RWPE2 (cell line): ENCODE data around the gene AGO4.
"Not testable (repeated sequence)": the region's sequence is repeated elsewhere in the genome, so short reads cannot be mapped to it uniquely, and the experiment has no call there.

Source experiments
- ATAC-seq: fragments of 200-7000 bp; cut with Tn5 transposase; 3 replicates; pipeline ENCODE4 v1.9.1; 2021; ENCODE audit warnings: low read depth
- DNase-seq: peaks from one replicate; pipeline ENCODE4 v3.0.0-alpha.2; 2020; ENCODE audit warnings: low spot score
- H3K27ac ChIP-seq: fragments of 450-650 bp; 2 replicates; pipeline ENCODE4 v1.5.1; 2017; ENCODE audit warnings: mild to moderate bottlenecking; ENCODE audit not compliant: poor library complexity, severe bottlenecking
- H3K27me3 ChIP-seq: fragments of 250-450 bp; sonication (Bioruptor Pico); 2 replicates; pipeline ENCODE4 v1.5.1; 2021; ENCODE audit warnings: mild to moderate bottlenecking, moderate library complexity; ENCODE audit not compliant: insufficient read depth, poor library complexity, severe bottlenecking
- H3K36me3 ChIP-seq: fragments of 250-450 bp; sonication (Bioruptor Pico); 2 replicates; pipeline ENCODE4 v1.5.1; 2020; ENCODE audit warnings: low read depth, mild to moderate bottlenecking, moderate library complexity
- H3K4me1 ChIP-seq: fragments of 250-450 bp; sonication (Bioruptor Pico); 2 replicates; pipeline ENCODE4 v1.5.1; 2021; ENCODE audit warnings: mild to moderate bottlenecking, moderate library complexity; ENCODE audit not compliant: insufficient read depth, poor library complexity, severe bottlenecking
- H3K4me3 ChIP-seq: fragments of 250-450 bp; sonication (Bioruptor Pico); 2 replicates; pipeline ENCODE4 v1.5.1; 2021; ENCODE audit warnings: mild to moderate bottlenecking, moderate library complexity; ENCODE audit not compliant: severe bottlenecking
- H3K9me3 ChIP-seq: fragments of 250-450 bp; sonication (Bioruptor Pico); 2 replicates; pipeline ENCODE4 v1.5.1; 2021; ENCODE audit warnings: mild to moderate bottlenecking, moderate library complexity; ENCODE audit not compliant: severe bottlenecking
- CTCF ChIP-seq: fragments of 450-650 bp; IDR thresholded peaks from one replicate; pipeline ENCODE4 v1.5.1; 2017; ENCODE audit warnings: mild to moderate bottlenecking, moderate library complexity; ENCODE audit not compliant: poor library complexity, severe bottlenecking

AGO4 gene

DNA sequence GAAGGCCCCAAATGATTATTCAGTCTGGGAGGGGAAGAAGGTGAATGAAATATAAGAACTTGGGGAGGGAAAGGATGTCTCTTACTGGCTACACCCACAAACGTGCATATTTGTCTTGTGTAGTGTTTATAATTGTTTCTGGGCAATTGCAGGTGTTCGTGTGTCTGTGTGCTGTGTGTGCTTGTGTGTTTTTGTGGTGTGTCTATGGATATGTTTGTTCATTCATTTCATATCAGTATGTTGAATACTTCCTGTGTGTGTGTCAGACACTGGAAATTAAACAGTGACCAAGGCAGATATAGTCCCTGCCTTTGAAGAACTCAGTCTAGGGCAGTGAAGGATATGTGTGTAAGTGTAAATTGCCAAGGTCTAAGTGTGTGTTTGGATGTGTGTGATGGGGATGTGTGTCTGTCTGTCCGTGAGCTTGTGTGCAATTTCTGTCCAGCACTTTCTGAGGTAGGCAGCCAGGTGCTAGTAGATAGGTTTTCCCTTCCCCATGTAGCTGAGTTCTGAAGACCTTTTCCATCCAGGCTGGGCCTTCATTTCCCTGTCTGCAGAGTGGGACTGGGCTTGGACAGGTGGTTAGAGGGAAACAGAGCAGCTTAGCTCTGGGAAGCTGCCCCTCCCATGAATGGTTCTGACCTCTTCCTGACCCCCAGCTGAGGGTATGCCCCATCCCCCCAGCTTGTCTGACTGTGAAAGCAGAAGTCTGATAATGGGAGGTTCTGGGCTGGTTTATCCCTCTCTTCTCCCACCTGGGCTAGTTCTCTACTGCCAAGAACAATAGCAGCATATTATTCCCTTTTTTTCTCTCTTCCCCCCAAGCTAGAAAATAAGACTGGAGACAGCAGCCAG, 79.0 kb downstream of the AGO4 start:
- no peak for ATAC-seq
- Histone ChIP-seq H3K9me3 (no peaks in the 10 kb centered on the region), H3K36me3 (peaks cover 18% of the 10 kb centered on the region), H3K27me3 (no peaks in the 10 kb centered on the region), H3K4me1 (no peaks in the 10 kb centered on the region), H3K4me3 (no peak overlapping the region), H3K27ac (no peak overlapping the region)
- no peak for DNase-seq
- no peak for TF ChIP-seq CTCF

GRCh38 chr1:35887508-35887907, 79.7 kb downstream of the AGO4 start:
- TF ChIP-seq CTCF: no peak
- ATAC-seq: no peak
- Histone ChIP-seq H3K27ac (no peak overlapping the region), H3K9me3 (no peaks in the 10 kb centered on the region), H3K36me3 (peaks cover 18% of the 10 kb centered on the region), H3K4me3 (no peak overlapping the region), H3K27me3 (no peaks in the 10 kb centered on the region), H3K4me1 (no peaks in the 10 kb centered on the region)
- no peak for DNase-seq

DNA sequence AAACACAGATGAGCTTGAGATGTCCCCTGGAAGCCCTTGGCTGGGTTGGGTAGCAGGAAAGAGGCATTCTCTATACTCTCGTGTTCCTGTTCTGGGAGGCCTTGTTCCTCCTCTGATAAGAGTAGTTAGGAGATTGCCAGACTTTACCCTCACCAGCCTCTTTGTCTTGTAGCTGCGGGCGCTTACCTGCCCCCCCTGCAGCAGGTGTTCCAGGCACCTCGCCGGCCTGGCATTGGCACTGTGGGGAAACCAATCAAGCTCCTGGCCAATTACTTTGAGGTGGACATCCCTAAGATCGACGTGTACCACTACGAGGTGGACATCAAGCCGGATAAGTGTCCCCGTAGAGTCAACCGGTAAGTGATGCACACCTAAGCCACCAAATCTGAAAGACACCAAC, 80.4 kb downstream of the AGO4 start:
- Histone ChIP-seq H3K4me1 (no peaks in the 10 kb centered on the region), H3K27me3 (no peaks in the 10 kb centered on the region), H3K36me3 (peaks cover 18% of the 10 kb centered on the region), H3K9me3 (no peaks in the 10 kb centered on the region), H3K27ac (no peak overlapping the region), H3K4me3 (no peak overlapping the region)
- ATAC-seq (no peak), DNase-seq (no peak)
- TF ChIP-seq CTCF: no peak

GRCh38 chr1:35888981-35889380, 81.2 kb downstream of the AGO4 start:
- H3K27me3 ChIP-seq, ATAC-seq, H3K9me3 ChIP-seq, H3K4me1 ChIP-seq, H3K4me3 ChIP-seq, H3K27ac ChIP-seq, DNase-seq: not testable (repeated sequence)
- H3K36me3 ChIP-seq: peaks cover 18% of the 10 kb centered on the region

DNA sequence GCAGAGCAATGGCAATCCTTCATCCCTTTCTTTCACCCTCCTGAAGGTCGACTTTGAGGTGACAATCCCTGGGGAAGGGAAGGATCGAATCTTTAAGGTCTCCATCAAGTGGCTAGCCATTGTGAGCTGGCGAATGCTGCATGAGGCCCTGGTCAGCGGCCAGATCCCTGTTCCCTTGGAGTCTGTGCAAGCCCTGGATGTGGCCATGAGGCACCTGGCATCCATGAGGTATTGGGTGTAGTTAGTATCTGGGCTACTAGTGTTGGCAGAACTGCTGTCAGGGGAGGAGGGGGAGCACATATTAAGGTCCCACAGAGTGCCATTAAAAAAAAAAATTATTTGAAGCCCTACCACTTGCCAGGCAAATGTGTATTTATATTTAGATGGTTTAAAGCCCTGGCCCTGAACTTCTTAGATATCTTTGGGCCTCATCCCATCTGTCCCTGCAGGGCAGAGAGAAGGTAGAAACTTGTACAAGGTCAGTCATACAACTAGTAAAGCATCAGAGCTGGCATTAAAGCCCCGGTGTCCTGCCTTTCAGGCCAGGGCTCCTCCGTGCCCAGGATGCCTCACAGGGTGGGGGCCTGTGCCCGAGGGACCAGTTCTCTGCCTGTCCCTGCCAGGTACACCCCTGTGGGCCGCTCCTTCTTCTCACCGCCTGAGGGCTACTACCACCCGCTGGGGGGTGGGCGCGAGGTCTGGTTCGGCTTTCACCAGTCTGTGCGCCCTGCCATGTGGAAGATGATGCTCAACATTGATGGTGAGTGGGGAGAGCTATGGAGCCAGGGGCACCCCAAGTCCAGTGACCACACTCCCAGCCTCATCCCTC, 85.4 kb downstream of the AGO4 start:
- no peak for TF ChIP-seq CTCF
- Histone ChIP-seq H3K4me1 (no peaks in the 10 kb centered on the region), H3K4me3 (no peak overlapping the region), H3K9me3 (no peaks in the 10 kb centered on the region), H3K36me3 (peaks cover 24% of the 10 kb centered on the region), H3K27ac (no peak overlapping the region), H3K27me3 (no peaks in the 10 kb centered on the region)
- ATAC-seq (no peak), DNase-seq (no peak)
